Fibroblast of lung (primary cell): Measurements from ENCODE around the gene NDUFB7. TPM values are rescaled to one million over a fixed set of nuclear protein-coding genes. Genes with fewer than 3 reads are reported as not detected.
A peak's percentile ranks its signal among the peaks of the same experiment; 100 is the strongest.

Experiments
- DNase-seq, 2 donors: peaks; one replicate each; pipeline versions ENCODE4 v3.0.0 to v3.0.0-alpha.2; 2010; ENCODE audit warnings: low read depth in 2 of 2
- H2AFZ ChIP-seq: 2 replicates; pipeline ENCODE4 v1.5.1; 2012; ENCODE audit warnings: low read length, control low read depth, inconsistent platforms
- H3K27ac ChIP-seq: 2 replicates; pipeline ENCODE4 v1.5.1; 2011; ENCODE audit warnings: low read length, control low read depth; ENCODE audit not compliant: insufficient read depth
- H3K27me3 ChIP-seq: 2 replicates; pipeline ENCODE4 v1.5.1; 2011; ENCODE audit warnings: mild to moderate bottlenecking, low read length; ENCODE audit not compliant: control insufficient read depth, insufficient read depth
- H3K36me3 ChIP-seq: 2 replicates; pipeline ENCODE4 v1.5.1; 2011; ENCODE audit warnings: low read length; ENCODE audit not compliant: control insufficient read depth, insufficient read depth
- H3K4me1 ChIP-seq: 2 replicates; pipeline ENCODE4 v1.5.1; 2011; ENCODE audit warnings: low read length; ENCODE audit not compliant: control insufficient read depth, insufficient read depth; ENCODE audit errors: extremely low read depth
- H3K4me2 ChIP-seq: 2 replicates; pipeline ENCODE4 v1.5.1; 2011; ENCODE audit warnings: low read length, control low read depth; ENCODE audit not compliant: insufficient read depth; ENCODE audit errors: extremely low read depth
- H3K4me3 ChIP-seq, 4 experiments: fragments of 200-600 bp in 1 of 4; sonication (generic) in 1 of 4; replicated peaks in 1 of 4; 2 replicates each; pipeline ENCODE4 v1.5.1; 2011 to 2016; ENCODE audit warnings: low read length in 4 of 4, low read depth in 3 of 4, mild to moderate bottlenecking in 3 of 4, control low read depth in 2 of 4, inconsistent platforms in 1 of 4, mixed read lengths in 1 of 4; ENCODE audit not compliant: insufficient read depth in 1 of 4; ENCODE audit errors: control extremely low read depth in 1 of 4
- H3K79me2 ChIP-seq: 2 replicates; pipeline ENCODE4 v1.5.1; 2012; ENCODE audit warnings: mild to moderate bottlenecking, low read length, inconsistent platforms; ENCODE audit not compliant: control insufficient read depth, insufficient read depth
- H3K9ac ChIP-seq: 2 replicates; pipeline ENCODE4 v1.5.1; 2011; ENCODE audit warnings: mild to moderate bottlenecking, low read length, control low read depth; ENCODE audit not compliant: insufficient read depth
- H3K9me3 ChIP-seq: 2 replicates; pipeline ENCODE4 v1.5.1; 2012; ENCODE audit warnings: low read depth, low read length; ENCODE audit not compliant: control insufficient read depth, insufficient read depth
- H4K20me1 ChIP-seq: 2 replicates; pipeline ENCODE4 v1.5.1; 2011; ENCODE audit warnings: low read length; ENCODE audit not compliant: control insufficient read depth, insufficient read depth; ENCODE audit errors: extremely low read depth
- CTCF ChIP-seq, 2 donors: IDR thresholded peaks in 1 of 2; conservative IDR thresholded peaks in 1 of 2; 1 replicate in 1 of 2; 2 replicates in 1 of 2; pipeline ENCODE4 v1.5.1; 2011 to 2012; ENCODE audit warnings: low read length in 2 of 2, control low read depth in 1 of 2, inconsistent platforms in 1 of 2, low read depth in 1 of 2, mild to moderate bottlenecking in 1 of 2
- EZH2 ChIP-seq: IDR thresholded peaks from 2 replicates; pipeline ENCODE4 v1.5.1; 2012; ENCODE audit warnings: low read length, control low read depth, mild to moderate bottlenecking; ENCODE audit errors: missing control alignments
- polyA plus RNA-seq, 2 donors: library from polyadenylated mRNA; depleted of rRNA in 1 of 2; stranded (reverse) in 1 of 2; unstranded in 1 of 2; fragments of >200 nt; gene quantifications; 2 replicates each; pipeline ENCODE4 v1.2.1, GENCODE V29; 2011 to 2012; ENCODE audit warnings: missing spikeins in 1 of 2
- total RNA-seq: library from RNA; depleted of rRNA; stranded (reverse); fragments of >200 nt; gene quantifications from 2 replicates; pipeline ENCODE4 v1.2.1, GENCODE V29; 2014

The NDUFB7 gene
- total and polyA plus RNA-seq, 2 donors (not counting 1 experiment from before 2014, with no cell fraction given), result 100 to 253 TPM

DNA sequence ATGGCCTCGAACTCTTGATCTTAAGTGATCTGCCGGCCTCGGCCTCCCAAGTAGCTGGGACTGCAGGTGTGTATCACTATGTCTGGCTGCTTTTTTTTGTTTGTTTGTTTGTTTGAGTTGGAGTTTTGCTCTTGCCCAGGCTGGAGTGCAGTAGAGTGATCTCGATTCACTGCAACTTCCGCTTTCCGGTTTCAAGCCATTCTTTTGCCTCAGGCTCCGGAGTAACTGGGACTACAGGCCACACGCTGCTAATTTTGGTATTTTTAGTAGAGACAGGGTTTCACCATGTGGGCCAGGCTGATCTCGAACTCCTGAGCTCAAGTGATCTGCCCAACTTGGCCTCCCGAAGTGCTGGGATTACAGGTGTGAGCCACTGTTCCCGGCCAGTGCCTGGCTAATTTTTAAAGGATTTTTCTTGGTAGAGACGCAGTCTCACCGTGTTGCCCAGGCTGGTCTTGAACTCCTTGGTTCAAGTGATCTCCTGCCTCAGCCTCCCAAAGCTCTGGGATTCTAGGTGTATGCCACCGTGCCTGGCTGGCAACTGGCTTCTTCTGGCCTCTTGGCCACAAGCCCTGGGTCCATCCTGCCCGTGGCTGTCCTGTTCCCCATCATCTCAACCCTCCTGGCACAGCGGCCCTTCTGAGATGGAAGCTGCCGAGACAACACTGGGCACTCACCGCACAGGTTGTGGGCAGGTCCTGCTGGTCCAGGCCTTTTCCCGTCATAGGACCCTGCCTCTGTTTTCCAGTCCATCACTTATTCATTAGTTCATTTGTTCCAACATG lies 30.9 kb downstream of the NDUFB7 start:
- H3K27me3 ChIP-seq, result no peaks in the 10 kb centered on the region

DNA sequence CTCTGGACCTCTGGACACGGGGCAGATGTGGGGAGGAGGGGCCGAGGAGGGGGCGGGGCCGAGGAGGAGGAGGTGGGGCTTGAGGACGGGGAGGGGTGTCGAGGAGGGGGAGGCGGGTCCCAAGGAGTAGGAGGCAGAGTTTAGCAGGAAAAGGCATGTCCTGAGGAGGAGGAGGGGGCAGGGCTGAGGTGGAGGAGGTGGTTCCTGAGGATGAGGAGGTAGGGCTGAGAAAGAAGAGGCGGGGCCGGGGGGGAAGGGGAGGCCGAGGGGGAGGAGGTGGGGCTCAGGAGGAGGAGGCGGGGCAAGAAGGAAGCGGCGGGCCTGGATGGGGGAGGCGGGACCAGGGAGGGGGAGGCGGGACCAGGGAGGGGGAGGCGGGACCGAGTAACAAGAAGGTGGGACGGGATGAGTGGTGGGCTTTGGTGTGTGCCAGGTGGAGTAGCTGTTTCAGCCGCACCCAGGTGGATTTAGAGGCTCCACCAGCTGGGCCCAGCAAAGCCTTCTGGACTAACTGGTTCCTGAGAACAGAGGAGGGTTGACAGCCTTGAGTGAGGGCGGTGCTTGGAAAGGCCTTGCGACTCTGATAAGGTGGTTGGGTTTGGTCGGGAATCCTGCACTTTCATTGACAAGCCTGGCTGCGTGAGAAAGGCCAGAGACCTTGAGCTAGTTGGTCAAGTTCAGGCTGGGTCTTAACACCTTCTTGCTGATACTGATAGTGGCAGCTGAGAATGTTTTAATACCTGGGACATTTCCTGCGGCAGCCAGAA lies 34.8 kb downstream of the NDUFB7 start:
- H4K20me1 ChIP-seq, result no peaks in the 10 kb centered on the region
- H3K4me2 ChIP-seq, result no peak overlapping the region
- no peaks in the 10 kb centered on the region for H3K4me1 ChIP-seq
- H3K79me2 ChIP-seq, result peaks cover 13% of the 10 kb centered on the region
- no peaks in the 10 kb centered on the region for H3K27me3 ChIP-seq
- TF ChIP-seq EZH2 (no peak), CTCF (conservative IDR thresholded peaks at IDR 0.05 in 1 of 2, IDR thresholded peaks at IDR 0.05 in 1 of 2; ENCODE audit: low read depth in 1 of 2, low read length in 2 of 2) (no peak)
- H3K9me3 ChIP-seq, result no peaks in the 10 kb centered on the region
- H3K4me3 ChIP-seq, result no peak overlapping the region
- no peak overlapping the region for H3K27ac ChIP-seq
- no peak overlapping the region for H2AFZ ChIP-seq
- no peak overlapping the region for H3K9ac ChIP-seq
- H3K36me3 ChIP-seq, result no peaks in the 10 kb centered on the region
- DNase-seq, result peak; percentile 43 to 55

More for the DNA sequence above, 30.9 kb downstream of the NDUFB7 start:
- Histone ChIP-seq H3K27ac (no peak overlapping the region), H4K20me1 (no peaks in the 10 kb centered on the region), H3K79me2 (peaks cover 6% of the 10 kb centered on the region), H3K4me2 (no peak overlapping the region), H3K36me3 (no peaks in the 10 kb centered on the region), H3K9me3 (no peaks in the 10 kb centered on the region), H3K4me1 (no peaks in the 10 kb centered on the region), H3K4me3 (no peak overlapping the region), H2AFZ (no peak overlapping the region), H3K9ac (no peak overlapping the region)
- TF ChIP-seq EZH2 (no peak), CTCF (conservative IDR thresholded peaks at IDR 0.05 in 1 of 2, IDR thresholded peaks at IDR 0.05 in 1 of 2; ENCODE audit: low read depth in 1 of 2, low read length in 2 of 2) (no peak)
- no peak for DNase-seq

DNA sequence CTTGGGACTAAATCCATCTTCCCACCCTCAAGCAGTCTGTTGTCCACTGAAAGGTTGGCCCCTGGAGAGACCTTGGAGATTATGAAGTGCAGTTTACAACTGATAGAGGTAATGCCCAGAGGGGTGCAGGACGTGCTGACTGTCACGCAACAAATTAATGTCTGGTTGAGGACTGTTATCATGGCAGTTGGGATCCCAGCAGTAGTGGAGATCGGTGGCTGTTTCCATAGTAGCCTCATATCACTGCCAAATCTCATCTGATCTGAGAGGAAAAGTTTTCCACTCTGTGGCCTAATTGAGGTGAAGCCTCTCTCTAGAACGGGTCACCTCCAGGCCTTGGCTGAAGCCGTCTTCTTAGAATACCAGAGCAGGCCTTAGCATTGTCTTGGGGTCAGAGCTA lies 38.4 kb downstream of the NDUFB7 start:
- Histone ChIP-seq H3K79me2 (peaks cover 27% of the 10 kb centered on the region), H3K27me3 (no peaks in the 10 kb centered on the region), H3K27ac (no peak overlapping the region), H4K20me1 (no peaks in the 10 kb centered on the region), H3K4me2 (no peak overlapping the region), H2AFZ (no peak overlapping the region), H3K36me3 (no peaks in the 10 kb centered on the region), H3K4me1 (peaks cover 2% of the 10 kb centered on the region), H3K9ac (no peak overlapping the region), H3K9me3 (no peaks in the 10 kb centered on the region), H3K4me3 (no peak overlapping the region)
- no peak for TF ChIP-seq CTCF (conservative IDR thresholded peaks at IDR 0.05 in 1 of 2, IDR thresholded peaks at IDR 0.05 in 1 of 2; ENCODE audit: low read depth in 1 of 2, low read length in 2 of 2)
- no peak for TF ChIP-seq EZH2
- no peak for DNase-seq
